GM21381 (cell line): ENCODE measurements around the gene DDX54.
"Not testable (repeated sequence)": the region's sequence is repeated elsewhere in the genome, so short reads cannot be mapped to it uniquely, and the experiment has no call there.

Experiments used
- ATAC-seq: cut with Tn5 transposase; IDR thresholded peaks from one replicate; pipeline ENCODE4 v1.9.1; 2021; ENCODE audit warnings: mild to moderate bottlenecking, moderate library complexity; ENCODE audit not compliant: unreplicated experiment

DDX54 gene

GRCh38 chr12:113220593-113221180 lies 35.4 kb upstream of the DDX54 start:
- no peak for ATAC-seq

DNA sequence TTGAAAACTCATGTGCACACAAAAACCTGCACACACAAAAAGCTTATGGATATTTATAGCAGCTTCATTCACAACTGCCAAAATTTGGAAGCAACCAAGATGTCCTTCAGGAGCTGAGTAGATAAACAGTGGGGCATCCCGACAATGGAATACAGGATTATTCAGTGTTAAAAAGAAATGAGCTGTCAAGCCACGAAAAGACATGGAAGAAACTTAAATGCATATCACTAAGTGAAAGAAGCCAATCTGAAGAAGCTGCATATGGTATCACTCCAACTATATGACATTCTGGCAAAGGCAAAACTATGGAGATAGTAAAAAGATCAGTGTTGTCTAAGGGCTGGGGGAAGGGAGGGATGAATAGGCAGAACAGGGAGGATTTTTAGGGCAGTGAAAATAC lies 30.7 kb upstream of the DDX54 start:
- ATAC-seq = no peak

DNA sequence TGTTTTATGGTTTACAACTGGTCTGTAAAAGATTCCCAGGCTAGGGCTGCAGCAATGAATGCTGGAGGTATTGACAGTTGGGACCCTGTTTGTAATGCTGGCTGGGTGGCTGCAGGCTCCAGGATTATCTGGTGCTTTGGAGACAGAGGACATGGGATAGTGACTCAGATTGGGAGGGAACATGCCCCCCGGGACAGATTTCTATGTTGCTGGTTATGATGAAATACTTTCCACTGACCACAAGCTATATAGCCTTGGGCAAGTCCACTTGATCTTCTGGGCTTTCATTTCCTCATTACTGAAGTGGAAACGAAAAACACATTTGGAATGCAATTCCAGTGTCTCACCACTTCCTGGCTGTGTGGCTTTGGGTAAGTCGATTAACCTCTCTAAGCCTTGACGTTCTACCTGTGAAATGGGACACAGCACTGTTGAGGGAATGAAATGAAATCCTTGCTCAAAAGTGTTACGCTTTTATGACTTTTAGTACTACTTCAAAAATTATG lies 29.7 kb upstream of the DDX54 start:
- ATAC-seq = peak; percentile 62

- ATAC-seq = no peak
Observed at GRCh38 chr12:113211160-113211559, 25.9 kb upstream of the DDX54 start.

GRCh38 chr12:113208041-113208934 lies 23.0 kb upstream of the DDX54 start:
- ATAC-seq = peak; percentile 79

DNA sequence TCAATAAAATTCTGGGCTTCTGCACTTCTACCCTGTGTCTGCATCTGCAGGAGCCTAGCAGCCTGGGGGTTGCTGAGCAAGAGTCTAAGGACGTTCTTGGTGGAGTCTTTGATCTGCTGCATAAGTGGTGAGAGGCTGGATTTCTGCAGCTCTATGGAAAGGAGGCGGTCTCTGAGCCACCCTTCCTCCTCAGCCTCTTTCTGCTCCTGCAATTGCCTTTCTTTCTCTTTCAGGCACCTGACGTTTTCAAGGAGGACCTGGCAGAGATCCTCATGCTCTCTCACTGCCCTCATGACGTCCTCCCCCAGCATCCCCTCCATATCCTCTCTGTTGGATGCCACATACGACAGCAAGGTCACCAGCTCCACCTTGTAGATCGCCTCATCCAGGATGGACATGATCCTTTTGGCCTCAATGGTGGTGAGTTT lies 22.3 kb upstream of the DDX54 start:
- no peak for ATAC-seq

- ATAC-seq = not testable (repeated sequence)
Observed at GRCh38 chr12:113206802-113207201, 21.5 kb upstream of the DDX54 start.

- ATAC-seq = no peak
Observed at GRCh38 chr12:113204804-113205203, 19.5 kb upstream of the DDX54 start.

DNA sequence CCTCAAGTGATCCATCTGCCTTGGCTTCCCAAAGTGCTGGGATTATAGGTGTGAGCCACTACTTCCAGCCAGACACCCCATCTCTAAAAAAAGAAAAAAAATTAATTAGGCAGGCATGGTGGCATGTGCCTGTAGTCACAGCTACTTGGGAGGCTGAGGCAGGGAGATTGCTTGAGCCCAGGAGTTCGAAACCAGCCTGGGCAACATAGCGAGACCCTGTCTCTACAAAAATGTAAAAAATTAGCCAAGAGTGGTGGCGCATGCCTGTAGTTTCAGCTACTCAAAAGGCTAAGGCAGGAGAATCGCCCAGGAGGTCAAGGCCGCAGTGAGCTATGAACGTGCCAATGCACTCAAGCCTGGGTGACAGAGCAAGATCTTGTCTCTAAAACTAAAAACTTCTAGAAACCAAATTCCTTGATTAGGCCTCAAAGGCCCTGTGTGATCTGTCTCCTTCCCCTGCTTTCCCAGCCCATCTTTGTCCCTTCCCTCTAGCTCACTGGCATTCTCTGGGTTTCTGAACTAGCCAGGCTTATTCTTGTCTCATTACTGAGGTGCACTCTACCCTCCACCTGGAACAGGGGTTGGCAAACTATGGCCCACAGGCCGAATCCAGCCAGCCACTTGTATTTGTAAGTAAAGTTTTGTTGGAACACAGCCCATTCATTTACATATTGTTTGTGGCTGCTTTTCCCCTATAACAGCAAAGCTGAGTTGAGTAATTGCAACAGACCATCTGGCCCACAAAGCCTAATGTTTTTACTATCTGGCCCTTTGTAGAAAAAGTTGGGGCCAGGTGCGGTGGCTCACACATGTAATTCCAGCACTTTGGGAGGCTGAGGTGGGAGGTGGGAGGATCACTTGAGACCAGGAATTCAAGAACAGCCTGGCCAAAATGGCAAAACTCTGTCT lies 18.8 kb upstream of the DDX54 start:
- no peak for ATAC-seq

DNA sequence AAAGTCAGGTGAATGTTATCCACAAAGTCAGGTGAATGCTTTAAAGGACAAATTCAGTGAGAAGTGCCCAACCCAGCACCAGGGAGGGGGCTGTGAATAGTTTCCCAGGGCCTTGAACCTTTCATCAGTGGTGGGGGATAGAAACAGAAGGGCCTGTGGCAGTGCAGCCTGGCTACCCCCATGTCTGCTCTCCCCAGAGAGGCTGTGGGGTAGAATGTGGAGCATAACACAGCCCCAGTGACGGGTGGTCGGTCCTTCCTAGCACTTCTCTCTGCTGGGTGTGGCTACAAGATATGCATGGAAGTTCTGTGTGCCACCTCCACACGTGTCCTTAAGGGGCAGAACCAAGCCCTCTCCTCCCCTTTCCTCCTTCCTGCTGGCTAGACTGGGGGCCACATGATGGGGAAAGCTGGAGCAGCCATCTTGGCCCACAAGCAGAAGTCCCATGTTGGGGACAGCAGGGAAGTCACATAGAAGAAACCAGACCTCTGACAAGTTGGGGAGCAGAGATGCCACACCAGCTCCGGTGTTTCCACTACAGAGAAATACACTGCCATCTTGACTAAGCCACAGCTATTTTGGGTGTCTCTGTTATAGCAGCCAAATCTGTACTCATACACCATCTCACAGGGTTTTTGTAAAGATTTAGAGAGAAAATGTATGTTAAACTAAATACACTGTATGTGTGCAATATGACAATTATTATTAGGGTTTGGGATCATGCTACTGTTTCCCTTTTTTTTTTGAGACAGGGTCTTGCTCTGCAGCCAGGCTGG lies 17.2 kb upstream of the DDX54 start:
- ATAC-seq = no peak

DNA sequence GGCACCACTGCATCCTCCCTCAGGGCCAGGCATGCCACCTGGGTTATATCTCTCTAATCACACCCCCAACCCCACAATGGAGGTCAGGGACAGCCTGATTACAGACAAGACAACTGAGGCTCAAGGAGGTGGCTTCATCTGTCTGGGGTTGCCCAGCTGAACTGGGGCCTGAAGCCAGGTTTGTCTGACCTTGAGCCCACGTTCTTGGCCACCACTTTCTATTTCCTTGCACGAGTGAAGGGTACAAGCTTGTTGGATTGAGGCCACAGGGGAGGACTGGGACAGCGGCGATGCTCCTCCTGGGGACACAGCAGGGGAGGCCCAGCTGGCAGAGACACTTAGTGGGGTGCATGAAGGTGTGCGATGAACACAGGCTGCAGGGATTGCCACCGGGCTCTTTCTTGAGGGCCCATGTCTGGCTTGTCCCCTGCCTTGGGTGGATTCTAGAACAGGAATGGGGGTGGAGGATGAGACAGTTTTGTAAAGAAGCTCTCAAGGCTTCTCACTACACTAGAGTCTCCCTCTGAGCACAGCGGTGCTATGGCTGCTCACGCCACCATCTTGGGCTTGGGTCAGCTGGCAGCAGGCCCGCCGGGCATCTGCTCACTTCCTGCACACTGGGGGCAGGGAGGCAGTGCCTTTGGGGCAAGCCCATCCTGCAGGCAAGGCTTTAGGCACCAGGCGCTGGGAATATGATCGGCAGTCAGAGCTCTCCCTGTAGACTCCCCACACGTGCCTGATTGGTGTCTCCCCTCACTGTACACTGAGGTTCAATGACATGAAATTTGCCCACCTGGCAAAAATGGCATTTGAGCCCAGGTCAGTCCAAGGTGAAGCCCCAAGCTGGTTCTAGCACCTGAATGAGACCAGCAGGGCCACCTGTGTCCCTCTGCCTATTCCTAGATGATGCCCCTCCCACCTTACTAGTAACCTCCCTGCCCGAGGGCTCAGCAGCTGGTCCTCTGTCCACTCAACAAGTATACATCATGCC lies 16.2 kb upstream of the DDX54 start:
- no peak for ATAC-seq

GRCh38 chr12:113200021-113200797 lies 14.9 kb upstream of the DDX54 start:
- ATAC-seq = no peak

DNA sequence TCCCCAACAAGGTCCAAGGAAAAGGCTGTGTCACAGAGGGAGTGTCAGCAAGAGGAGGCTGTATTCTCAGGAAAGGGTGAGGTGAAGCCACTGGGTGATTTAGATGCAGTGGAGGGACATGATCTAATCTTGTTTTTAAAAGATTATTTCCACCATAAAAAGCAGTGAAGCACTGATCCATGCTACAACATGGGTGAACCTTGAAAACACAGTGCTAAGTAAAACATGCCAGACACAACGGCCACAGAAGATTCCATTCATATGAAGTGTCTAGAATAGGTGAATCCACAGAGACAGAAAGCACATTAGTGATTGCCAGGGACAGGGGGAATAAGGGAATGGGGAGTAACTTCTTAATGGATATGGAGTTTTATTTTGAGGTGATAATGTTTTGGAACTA lies 13.0 kb upstream of the DDX54 start:
- ATAC-seq = no peak

GRCh38 chr12:113197518-113198077 lies 12.3 kb upstream of the DDX54 start:
- no peak for ATAC-seq

GRCh38 chr12:113196990-113197389 lies 11.7 kb upstream of the DDX54 start:
- peak; percentile 75 for ATAC-seq

- ATAC-seq = no peak
Observed at GRCh38 chr12:113196582-113196981, 11.3 kb upstream of the DDX54 start.

DNA sequence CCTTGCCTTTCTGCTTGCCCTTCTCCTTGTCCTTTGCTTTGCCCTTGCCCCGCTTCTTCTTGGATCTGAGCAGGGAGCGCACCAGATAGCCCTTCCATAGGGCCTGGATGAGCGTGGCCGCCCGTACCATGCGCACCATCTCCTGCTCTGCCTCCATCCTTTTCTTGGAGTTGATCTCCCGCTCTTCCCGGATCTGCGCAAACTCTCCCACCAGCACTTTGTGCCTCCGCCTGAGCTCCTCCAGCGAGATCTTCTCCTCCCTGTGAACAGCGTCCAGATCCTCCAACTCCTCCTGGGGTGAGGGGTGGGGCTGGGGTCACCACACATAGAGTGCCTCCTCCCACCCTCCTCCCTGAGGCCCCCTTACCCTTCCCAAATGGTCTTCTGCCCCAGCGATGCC lies 10.3 kb upstream of the DDX54 start:
- no peak for ATAC-seq

DNA sequence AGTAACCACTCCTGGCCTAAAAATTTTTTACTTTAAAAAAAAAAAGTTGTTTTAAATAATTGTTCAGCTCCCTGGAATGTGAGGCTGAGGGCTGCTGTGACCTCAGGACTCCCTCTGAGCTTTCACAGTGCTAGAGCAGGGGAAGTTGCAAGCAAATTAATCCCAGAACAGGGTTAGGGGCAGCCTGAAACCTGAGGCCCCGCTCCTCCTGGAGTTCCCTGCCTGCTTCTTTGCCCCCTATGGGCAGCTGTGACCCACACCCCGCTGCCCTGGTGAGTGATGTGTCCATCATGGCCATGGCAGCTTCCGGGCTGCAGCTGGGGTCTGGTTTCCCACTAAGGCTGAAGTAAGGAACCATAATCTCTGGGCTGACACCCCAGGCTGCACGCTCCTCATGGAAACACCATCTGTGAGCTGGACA lies 9.7 kb upstream of the DDX54 start:
- no peak for ATAC-seq
